LNCAP (cell line): ENCODE data around the gene DPPA3.
A peak's percentile ranks its signal among the peaks of the same experiment; 100 is the strongest.

Experiments
- TF ChIP-seq, protein P1 (sequence below): fragments of 450-650 bp; IDR thresholded peaks from 2 replicates; pipeline ENCODE4 v1.5.1; 2017; ENCODE audit warnings: mild to moderate bottlenecking

The DPPA3 gene

DNA sequence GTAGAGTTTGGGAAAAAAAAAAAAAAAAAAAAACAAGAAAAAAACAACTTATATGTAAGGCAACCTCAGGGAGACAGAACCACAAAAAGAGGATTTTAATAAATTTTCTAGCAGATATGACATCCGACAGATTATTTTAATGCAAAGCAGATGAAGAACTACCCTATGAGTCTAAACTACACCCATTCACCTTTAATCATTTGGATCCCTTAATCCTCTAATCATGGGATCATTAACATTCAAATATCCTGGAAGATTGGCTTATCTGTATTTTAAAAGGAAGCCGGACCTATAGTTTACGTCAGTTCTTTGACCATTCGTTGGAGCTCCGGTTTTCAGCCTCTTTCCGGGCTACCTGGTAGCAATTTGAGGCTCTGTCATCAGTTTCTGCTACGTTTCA is at the start of gene DPPA3:
DPPA3 (plus strand) TSS at position 301 of the 400 bp plus-strand sequence. CDS start 138 bp downstream, outside the sequence.
- TF ChIP-seq, protein P1, sequence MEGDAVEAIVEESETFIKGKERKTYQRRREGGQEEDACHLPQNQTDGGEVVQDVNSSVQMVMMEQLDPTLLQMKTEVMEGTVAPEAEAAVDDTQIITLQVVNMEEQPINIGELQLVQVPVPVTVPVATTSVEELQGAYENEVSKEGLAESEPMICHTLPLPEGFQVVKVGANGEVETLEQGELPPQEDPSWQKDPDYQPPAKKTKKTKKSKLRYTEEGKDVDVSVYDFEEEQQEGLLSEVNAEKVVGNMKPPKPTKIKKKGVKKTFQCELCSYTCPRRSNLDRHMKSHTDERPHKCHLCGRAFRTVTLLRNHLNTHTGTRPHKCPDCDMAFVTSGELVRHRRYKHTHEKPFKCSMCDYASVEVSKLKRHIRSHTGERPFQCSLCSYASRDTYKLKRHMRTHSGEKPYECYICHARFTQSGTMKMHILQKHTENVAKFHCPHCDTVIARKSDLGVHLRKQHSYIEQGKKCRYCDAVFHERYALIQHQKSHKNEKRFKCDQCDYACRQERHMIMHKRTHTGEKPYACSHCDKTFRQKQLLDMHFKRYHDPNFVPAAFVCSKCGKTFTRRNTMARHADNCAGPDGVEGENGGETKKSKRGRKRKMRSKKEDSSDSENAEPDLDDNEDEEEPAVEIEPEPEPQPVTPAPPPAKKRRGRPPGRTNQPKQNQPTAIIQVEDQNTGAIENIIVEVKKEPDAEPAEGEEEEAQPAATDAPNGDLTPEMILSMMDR: no peak

DNA sequence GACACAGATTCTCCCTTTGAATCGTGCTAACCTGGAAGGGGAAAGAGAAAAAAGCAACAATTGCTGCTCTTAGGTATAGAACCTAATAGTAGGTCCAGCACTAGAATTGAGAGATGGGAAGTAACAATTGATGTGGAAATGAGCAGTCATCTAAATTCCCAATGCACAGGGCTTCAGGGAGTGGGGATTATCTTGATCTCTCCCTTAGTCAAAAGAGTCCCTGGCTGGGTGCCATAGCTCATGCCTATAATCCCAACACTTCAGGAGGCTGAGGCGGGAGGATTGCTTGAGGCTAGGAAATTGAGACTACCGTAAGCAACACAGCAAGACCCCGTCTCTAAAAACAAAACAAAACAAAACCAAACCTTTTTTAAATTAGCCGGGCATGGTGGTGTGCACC is 49.5 kb upstream of the DPPA3 start:
- TF ChIP-seq, protein P1: no peak

DNA sequence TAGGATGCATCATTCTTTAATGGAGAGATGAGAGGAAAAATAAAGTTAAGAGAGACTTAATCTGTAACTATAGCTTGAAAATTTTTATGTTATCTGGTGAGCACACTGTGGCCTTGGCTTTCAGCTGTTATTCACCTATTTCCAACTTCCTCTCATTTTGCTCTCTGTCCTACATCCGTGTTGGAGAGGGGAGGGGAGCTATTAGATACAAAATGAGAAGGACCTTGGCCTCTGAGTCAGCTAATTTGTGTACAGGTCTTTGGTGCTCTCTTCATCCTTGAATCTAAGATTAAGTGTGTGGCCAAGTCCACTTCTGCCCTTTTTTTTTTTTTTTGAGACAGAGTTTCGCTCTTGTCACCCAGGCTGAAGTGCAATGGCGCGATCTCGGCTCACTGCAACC is 44.6 kb upstream of the DPPA3 start:
- TF ChIP-seq, protein P1: no peak

DNA sequence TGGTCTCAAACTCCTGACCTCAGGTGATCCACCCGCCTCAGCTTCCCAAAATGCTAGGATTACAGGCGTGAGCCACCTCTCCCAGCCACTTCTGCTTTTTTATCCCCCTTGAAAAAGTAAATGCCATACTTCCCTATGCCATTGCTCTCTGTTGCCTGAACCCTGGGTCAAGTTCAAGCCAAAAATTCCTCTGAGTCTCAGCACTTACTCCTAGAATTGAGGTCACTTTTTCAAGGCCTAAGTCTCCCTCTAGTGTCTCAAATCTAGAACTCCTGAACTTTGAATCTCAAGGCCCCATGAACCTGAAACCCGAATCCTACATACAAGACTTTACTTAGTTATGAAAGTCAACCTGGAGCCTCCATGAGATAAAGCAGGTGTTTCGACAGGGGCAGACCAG is 44.1 kb upstream of the DPPA3 start:
- TF ChIP-seq, protein P1: no peak; the same call in 1 of the 2 replicates

DNA sequence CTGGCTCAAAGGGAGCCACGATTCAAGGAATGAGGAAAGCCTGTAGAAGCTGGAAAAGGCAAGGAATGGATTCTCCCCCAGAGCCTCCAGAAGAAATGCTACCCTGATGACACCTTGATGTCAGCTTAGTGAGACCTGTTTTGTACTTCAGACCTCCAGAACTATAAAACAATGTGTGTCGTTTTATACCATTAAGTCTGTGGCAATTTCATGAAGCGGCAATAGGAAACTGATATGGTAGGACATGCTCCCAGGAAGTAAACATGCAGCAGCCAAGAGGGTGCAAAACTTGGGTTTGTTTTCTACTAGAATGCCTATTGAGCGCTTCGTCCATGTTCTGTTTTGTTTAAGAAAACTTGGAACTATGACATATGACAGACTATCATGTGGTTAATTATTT is 43.1 kb upstream of the DPPA3 start:
- TF ChIP-seq, protein P1: no peak

DNA sequence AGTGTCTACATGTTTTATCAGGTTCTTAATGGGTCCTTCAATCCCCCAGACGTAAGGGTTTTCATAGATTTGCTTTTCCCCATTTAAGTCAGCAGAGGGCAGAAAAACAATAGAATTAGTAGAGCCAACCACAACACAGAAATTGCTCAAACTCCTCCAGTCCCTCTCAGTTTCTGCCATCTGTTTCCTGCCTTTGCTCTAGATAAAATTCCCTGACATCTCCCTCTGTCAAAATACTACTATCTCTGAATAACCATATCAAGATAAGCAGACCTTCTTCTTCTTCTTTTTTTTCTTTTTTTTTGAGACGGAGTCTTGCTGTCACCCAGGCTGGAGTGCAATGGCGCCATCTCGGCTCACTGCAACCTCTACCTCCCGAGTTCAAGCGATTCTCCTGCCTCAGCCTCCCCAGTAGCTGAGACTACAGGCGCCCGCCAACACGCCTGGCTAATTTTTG is 33.8 kb upstream of the DPPA3 start:
- TF ChIP-seq, protein P1: peak; percentile 55

DNA sequence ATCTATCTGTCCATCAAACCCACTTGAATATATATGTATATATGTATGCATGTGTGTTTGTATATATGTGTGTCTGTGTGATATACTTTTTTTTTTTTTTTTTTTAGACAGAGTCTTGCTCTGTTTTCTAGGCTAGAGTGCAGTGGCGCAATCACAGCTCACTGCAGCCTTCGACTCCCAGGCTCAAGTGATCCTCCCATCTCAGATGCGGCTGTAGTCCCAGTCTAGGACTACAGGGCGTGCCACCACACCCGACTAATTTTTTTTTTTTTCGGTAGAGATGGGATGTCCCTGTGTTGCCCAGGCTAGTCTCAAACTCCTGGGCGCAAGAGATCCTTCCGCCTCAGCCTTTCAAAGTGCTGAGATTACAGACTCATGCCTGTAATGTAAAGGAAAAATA is 32.5 kb upstream of the DPPA3 start:
- TF ChIP-seq, protein P1: no peak
